ENCODE results near the gene HEXIM1.

Gene HEXIM1, protein sequence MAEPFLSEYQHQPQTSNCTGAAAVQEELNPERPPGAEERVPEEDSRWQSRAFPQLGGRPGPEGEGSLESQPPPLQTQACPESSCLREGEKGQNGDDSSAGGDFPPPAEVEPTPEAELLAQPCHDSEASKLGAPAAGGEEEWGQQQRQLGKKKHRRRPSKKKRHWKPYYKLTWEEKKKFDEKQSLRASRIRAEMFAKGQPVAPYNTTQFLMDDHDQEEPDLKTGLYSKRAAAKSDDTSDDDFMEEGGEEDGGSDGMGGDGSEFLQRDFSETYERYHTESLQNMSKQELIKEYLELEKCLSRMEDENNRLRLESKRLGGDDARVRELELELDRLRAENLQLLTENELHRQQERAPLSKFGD

GRCh38 chr17:45148183-45149036 lies at the start of gene HEXIM1:
TSS of gene HEXIM1 (plus strand) at chr17:45148475. CDS start at chr17:45149191, 716 bp downstream.
- TF ChIP-seq CTCF (conservative IDR thresholded peaks at IDR 0.05), result no peak
- H3K27ac ChIP-seq, result peak within 1 kb of the TSS; percentile 94

- H3K27ac ChIP-seq, result no peak overlapping the region
- TF ChIP-seq ZFX (IDR thresholded peaks at IDR 0.05) (no peak), CTCF (conservative IDR thresholded peaks at IDR 0.05) (peak; percentile 96)
Measured at GRCh38 chr17:45098869-45099616, 49.2 kb upstream of the HEXIM1 start.

- no peak overlapping the region for H3K27ac ChIP-seq
- TF ChIP-seq ZFX (IDR thresholded peaks at IDR 0.05), result no peak
- no peak for TF ChIP-seq CTCF (conservative IDR thresholded peaks at IDR 0.05)
Measured at GRCh38 chr17:45101546-45101882, 46.8 kb upstream of the HEXIM1 start.

DNA sequence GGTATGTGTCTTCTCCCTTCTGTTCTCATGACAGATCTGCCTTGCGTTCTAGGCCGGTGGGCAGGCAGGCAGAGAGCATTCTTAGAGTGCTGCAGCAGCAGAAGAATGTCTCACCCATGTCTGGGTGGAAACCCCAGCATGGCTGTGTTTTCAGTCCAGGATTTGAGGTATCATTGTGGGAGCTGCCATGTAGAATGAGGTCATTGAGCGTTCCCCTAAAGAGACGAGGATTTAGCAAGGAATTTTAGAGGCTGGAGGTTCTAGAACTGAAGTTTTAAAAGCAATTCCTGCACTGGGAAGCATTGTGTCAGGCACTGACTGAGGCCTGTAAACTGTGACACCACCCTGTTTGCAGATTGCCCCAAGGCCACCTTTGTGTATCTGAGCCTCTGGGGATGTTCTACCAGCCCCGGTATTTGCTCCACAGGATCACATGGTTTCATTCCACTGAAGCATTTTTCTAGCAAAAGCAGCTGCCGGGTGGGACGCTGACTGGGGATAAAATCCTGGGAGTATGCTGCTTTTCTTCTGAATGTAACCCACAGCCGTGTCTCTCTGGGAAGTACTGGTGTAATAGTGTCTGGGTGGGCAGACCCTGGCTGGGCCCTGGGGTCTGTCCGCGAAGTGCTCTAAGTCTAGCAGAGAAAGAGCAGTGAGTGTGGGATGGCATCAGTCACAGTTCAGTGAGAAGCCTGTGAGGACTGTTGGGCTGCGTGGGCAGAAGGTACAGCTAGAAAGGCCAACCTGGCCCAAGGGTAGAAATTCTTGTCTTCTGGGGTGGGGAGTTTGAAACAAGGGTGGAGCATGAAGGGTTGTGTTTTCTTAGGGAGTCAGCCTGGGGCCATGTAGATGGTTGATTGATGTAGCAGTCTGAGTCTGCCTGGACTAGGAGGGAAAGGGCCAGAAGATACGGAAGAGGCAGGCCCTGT lies 46.1 kb upstream of the HEXIM1 start:
- TF ChIP-seq CTCF (conservative IDR thresholded peaks at IDR 0.05) (no peak), ZFX (IDR thresholded peaks at IDR 0.05) (no peak)
- no peak overlapping the region for H3K27ac ChIP-seq

GRCh38 chr17:45102856-45103255 lies 45.4 kb upstream of the HEXIM1 start:
- TF ChIP-seq ZFX (IDR thresholded peaks at IDR 0.05) (no peak), CTCF (conservative IDR thresholded peaks at IDR 0.05) (no peak)
- no peak overlapping the region for H3K27ac ChIP-seq

- H3K27ac ChIP-seq, result no peak overlapping the region
- TF ChIP-seq CTCF (conservative IDR thresholded peaks at IDR 0.05), result no peak
- no peak for TF ChIP-seq ZFX (IDR thresholded peaks at IDR 0.05)
Measured at GRCh38 chr17:45103269-45103795, 44.9 kb upstream of the HEXIM1 start.
